ENCODE measurements around the gene AGAP1. TPM values are rescaled to one million over a fixed set of nuclear protein-coding genes. Genes with fewer than 3 reads are reported as not detected.

The AGAP1 gene
- polyA plus RNA-seq, 1 donor from 2014 or later, result 17.4 TPM

DNA sequence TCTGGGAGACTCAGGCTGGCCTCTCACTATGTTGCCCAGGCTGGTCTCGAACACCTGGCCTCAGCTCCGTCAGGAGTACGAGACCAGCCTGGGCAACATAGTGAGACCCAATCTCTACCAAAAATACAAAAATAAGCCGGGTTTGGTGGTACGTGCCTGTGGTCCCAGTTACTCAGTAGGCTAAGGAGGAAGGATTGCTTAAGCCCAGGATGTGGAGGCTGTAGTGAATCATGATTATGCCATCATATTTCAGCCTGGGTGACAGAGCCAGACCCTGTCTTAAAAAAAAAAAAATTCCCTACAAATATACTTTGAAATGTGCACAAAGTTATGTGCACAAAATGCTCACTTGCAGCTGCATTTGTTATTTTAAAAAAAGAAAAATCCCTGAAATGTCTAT lies 26.3 kb upstream of the AGAP1 start:
- Histone ChIP-seq H3K9me2 (ENCODE audit: insufficient read depth, low read length) (no peaks in the 10 kb centered on the region), H2AFZ (ENCODE audit: low read depth, low read length) (no peak overlapping the region), H3K4me3 (ENCODE audit: low read length) (no peak overlapping the region), H3K27me3 (ENCODE audit: insufficient read depth, low read depth, low read length) (no peaks in the 10 kb centered on the region), H3K9me3 (ENCODE audit: low read length) (no peaks in the 10 kb centered on the region), H3K36me3 (ENCODE audit: insufficient read depth, low read length) (no peaks in the 10 kb centered on the region), H3K79me2 (replicated peaks; ENCODE audit: insufficient read depth, low read length) (no peaks in the 10 kb centered on the region), H3F3A (ENCODE audit: insufficient read depth, low read length, poor library complexity, severe bottlenecking) (no peaks in the 10 kb centered on the region), H3K9ac (ENCODE audit: low read length) (no peak overlapping the region), H4K20me1 (ENCODE audit: insufficient read depth) (no peaks in the 10 kb centered on the region), H3K27ac (ENCODE audit: low read length) (no peak overlapping the region), H3K4me2 (ENCODE audit: low read length) (no peak overlapping the region)
- TF ChIP-seq TAF1 (IDR thresholded peaks at IDR 0.05; ENCODE audit: low read depth) (no peak), EZH2 (IDR thresholded peaks at IDR 0.05; ENCODE audit: borderline replicate concordance, insufficient read depth, low read length, poor library complexity, severe bottlenecking) (no peak)

DNA sequence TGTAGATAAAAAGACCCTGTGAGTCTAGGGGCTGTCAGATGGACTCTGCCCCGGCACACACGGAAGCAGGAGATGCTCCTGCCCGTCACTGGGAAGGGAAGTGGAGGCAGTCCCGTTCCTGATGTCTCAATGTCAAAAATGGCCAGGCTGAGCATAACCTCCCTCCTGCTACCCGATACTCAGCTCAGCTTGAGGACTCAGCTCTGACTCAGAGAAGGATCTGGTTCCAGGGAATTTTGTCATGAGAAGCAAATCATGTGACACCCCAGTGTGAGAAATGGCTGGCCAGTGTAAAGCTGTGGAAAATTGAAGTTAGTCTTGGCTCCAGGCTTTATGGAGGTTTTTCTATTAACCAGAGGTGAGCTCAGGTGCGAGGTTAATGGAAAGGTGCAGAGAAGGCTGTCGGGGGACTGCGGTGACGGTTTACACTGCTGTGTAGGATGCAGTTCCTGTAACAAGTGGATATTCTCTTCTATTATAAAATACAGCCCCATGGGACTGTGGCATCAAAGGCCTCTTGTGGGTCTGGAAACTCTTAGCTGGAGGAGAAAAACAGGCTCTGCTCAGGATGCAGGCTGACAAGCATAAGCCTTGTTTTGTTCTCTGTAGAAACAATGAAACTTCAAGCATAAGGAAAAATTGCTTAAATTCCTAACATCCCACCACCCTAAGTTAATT lies 24.7 kb upstream of the AGAP1 start:
- Histone ChIP-seq H3K27ac (ENCODE audit: low read length) (no peak overlapping the region), H3K9me2 (ENCODE audit: insufficient read depth, low read length) (no peaks in the 10 kb centered on the region), H3K9ac (ENCODE audit: low read length) (no peak overlapping the region), H3K9me3 (ENCODE audit: low read length) (no peaks in the 10 kb centered on the region), H3K79me2 (replicated peaks; ENCODE audit: insufficient read depth, low read length) (no peaks in the 10 kb centered on the region), H4K20me1 (ENCODE audit: insufficient read depth) (no peaks in the 10 kb centered on the region), H3K36me3 (ENCODE audit: insufficient read depth, low read length) (no peaks in the 10 kb centered on the region), H3K4me3 (ENCODE audit: low read length) (no peak overlapping the region), H2AFZ (ENCODE audit: low read depth, low read length) (no peak overlapping the region), H3K27me3 (ENCODE audit: insufficient read depth, low read depth, low read length) (no peaks in the 10 kb centered on the region), H3K4me2 (ENCODE audit: low read length) (no peak overlapping the region), H3F3A (ENCODE audit: insufficient read depth, low read length, poor library complexity, severe bottlenecking) (no peaks in the 10 kb centered on the region)
- TF ChIP-seq RAD21 (conservative IDR thresholded peaks at IDR 0.05) (no peak), TAF1 (IDR thresholded peaks at IDR 0.05; ENCODE audit: low read depth) (no peak), EP300 (conservative IDR thresholded peaks at IDR 0.05; ENCODE audit: poor library complexity, severe bottlenecking) (no peak), EZH2 (IDR thresholded peaks at IDR 0.05; ENCODE audit: borderline replicate concordance, insufficient read depth, low read length, poor library complexity, severe bottlenecking) (no peak), MXI1 (conservative IDR thresholded peaks at IDR 0.05; ENCODE audit: poor library complexity, severe bottlenecking) (no peak), SMC3 (conservative IDR thresholded peaks at IDR 0.05; ENCODE audit: poor library complexity) (no peak), POLR2AphosphoS5 (IDR thresholded peaks at IDR 0.05) (no peak)
- TF ChIP-seq, protein P1, sequence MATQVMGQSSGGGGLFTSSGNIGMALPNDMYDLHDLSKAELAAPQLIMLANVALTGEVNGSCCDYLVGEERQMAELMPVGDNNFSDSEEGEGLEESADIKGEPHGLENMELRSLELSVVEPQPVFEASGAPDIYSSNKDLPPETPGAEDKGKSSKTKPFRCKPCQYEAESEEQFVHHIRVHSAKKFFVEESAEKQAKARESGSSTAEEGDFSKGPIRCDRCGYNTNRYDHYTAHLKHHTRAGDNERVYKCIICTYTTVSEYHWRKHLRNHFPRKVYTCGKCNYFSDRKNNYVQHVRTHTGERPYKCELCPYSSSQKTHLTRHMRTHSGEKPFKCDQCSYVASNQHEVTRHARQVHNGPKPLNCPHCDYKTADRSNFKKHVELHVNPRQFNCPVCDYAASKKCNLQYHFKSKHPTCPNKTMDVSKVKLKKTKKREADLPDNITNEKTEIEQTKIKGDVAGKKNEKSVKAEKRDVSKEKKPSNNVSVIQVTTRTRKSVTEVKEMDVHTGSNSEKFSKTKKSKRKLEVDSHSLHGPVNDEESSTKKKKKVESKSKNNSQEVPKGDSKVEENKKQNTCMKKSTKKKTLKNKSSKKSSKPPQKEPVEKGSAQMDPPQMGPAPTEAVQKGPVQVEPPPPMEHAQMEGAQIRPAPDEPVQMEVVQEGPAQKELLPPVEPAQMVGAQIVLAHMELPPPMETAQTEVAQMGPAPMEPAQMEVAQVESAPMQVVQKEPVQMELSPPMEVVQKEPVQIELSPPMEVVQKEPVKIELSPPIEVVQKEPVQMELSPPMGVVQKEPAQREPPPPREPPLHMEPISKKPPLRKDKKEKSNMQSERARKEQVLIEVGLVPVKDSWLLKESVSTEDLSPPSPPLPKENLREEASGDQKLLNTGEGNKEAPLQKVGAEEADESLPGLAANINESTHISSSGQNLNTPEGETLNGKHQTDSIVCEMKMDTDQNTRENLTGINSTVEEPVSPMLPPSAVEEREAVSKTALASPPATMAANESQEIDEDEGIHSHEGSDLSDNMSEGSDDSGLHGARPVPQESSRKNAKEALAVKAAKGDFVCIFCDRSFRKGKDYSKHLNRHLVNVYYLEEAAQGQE (IDR thresholded peaks at IDR 0.05; ENCODE audit: borderline replicate concordance), result no peak
- TF ChIP-seq, protein P2, sequence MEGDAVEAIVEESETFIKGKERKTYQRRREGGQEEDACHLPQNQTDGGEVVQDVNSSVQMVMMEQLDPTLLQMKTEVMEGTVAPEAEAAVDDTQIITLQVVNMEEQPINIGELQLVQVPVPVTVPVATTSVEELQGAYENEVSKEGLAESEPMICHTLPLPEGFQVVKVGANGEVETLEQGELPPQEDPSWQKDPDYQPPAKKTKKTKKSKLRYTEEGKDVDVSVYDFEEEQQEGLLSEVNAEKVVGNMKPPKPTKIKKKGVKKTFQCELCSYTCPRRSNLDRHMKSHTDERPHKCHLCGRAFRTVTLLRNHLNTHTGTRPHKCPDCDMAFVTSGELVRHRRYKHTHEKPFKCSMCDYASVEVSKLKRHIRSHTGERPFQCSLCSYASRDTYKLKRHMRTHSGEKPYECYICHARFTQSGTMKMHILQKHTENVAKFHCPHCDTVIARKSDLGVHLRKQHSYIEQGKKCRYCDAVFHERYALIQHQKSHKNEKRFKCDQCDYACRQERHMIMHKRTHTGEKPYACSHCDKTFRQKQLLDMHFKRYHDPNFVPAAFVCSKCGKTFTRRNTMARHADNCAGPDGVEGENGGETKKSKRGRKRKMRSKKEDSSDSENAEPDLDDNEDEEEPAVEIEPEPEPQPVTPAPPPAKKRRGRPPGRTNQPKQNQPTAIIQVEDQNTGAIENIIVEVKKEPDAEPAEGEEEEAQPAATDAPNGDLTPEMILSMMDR (IDR thresholded peaks at IDR 0.05; ENCODE audit: poor library complexity, severe bottlenecking), result no peak

Measured in neural cell (in vitro differentiated cells).